SIG-M5 (cell line): Measurements from ENCODE around the gene CPA1.

ENCODE experiments used
- DNase-seq: peaks from one replicate; lab custom pipeline; 2025; lab: John Stamatoyannopoulos, UW

Gene CPA1

GRCh38 chr7:130356121-130356875 is 24.0 kb upstream of the CPA1 start:
- DNase-seq = no peak

DNA sequence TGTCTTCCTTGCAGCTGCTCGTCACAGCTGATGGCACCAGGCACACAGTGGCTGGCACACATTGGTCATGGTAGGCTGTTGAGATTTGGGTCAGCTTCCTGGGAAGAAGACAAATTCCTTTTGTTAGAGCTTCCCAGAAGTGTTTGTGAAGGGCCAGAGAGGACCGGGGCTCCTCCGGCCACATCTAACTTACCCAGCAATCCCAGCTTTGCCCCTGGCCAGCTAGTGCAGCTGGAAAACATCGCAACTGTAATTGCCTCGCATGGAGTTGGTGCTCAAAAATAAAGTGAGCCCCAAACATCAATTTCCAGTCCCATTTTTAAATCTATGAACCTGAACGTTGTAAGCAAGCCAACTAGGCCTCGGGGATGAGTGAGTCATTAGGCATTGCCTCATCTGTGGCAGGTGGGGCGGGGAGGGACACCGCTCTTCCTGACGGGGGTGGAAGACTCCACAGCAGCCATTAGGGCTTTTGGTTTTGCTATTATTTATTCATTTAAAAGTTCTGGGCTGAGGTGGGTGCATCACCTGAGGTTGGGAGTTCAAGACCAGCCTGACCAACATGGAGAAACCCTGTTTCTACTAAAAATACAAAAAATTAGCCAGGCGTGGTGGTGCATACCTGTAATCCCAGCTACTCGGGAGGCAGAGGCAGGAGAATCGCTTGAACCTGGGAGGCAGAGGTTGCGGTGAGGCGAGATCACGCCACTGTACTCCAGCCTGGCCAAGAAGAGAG is 23.2 kb upstream of the CPA1 start:
- DNase-seq = no peak

- DNase-seq = no peak
These were observed 21.8 kb upstream of the CPA1 start for GRCh38 chr7:130358471-130358870.

DNA sequence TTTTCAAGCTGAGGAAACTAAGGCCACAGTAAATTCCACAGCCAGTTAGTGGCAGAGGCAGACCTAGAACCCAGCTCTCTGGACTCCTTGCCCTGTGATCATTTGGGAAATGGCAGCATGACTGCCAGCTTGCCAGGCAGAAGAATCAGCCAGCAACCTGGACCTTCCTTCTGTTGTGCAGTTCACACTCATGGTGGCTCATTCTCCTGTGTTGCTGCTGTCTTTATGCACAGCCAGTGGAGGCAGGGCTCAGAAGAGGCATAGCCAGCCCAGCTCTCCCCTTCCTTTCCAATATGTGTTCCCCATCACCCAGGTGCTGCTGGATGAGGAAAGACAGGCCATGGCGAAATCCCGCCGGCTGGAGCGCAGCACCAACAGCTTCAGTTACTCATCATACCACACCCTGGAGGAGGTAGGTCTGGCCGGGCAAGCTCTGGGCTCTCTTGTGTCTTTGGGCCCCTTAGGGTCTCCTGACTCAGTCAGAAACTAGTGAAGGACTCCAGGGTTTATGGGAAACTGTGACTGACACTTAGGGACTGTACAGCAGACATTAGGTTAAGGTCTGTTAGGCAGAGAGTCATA is 20.9 kb upstream of the CPA1 start:
- DNase-seq = no peak

- DNase-seq = no peak
These were observed 19.8 kb upstream of the CPA1 start for GRCh38 chr7:130360518-130360917.

- DNase-seq = no peak
These were observed 18.6 kb upstream of the CPA1 start for GRCh38 chr7:130361681-130362080.

GRCh38 chr7:130362251-130362816 is 18.0 kb upstream of the CPA1 start:
- no peak for DNase-seq

DNA sequence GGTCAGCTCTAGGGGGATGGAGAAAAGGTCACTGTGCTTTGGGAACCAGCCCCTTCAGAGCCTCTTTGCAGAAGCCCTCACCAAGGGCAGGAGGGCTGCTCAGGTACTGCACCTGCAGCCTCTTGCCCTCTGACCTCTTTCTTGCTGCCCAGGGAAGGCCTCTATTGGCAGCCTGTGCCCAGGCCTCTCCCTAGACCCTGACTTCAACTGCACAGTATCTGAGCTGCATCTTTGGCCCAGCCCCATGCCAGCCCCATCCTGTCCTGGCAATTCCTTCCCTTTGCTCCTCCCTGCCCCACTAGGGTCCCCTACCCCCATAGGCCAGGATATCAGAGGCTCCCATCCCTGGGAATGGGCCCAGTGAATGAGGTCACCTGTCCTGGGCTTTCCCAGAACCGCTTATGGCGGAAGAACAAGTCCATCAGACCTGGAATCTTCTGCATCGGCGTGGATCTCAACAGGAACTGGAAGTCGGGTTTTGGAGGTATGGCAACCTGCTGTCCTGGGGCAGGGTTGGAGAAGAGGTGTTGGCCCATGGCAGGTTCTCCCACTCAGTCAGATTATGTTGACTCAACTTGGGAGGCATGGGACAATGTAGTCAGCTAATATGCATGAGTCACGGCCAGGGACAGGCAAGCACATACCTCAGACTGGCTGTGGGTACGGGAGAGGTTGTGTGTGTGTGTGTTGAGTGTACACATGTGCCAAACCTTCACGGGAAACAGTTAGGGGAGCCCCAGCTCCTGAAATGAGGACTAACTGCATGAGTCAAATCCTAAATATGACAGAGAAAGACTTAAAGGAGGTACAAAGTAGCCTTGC is 17.1 kb upstream of the CPA1 start:
- DNase-seq = no peak

- no peak for DNase-seq
These were observed 15.8 kb upstream of the CPA1 start for GRCh38 chr7:130364451-130364850.

- no peak for DNase-seq
These were observed 15.2 kb upstream of the CPA1 start for GRCh38 chr7:130365088-130365487.

DNA sequence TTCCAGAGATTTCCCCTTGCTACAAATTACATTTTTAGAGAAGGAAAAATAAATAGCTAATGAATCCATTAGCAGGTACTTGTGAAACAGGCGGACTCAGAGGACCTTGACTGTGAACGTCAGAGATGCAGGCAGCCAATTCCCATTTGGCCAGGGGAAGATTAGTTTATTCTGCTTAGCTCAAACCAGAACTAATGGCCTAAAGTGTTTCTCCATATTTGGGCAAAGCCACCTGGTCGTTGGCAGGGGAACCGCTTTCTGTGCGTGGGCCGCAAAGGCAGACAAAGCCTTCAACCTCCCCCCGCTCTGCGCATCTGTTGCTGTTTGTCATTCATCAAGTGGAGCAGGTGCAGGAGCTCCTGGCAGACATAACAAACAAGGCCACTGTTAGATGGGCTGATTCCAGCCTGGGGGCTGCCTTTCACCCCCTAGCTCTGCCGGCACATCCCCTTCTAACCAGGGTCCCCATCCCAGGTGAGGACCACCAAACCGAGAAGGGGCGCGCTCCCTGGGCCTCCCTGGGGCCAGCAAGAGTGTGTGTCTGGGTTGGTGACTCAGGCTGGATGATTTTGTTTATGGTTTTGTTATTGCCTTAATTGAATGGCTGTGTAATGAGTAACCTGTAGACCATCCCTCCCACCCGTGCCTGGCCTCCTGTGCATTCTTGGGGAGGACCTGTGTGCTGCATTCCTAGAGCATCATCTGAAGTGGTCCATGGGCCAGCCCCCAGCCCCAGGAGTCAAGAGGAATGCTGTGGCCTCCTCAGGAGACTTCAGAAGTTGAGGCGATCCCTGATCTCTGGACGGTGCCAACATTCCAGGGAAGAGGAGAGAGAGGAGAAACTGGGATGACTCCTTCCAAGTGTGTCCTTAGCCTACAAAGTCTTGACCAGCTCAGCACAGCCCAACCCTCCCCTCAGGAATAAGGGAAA is 14.5 kb upstream of the CPA1 start:
- DNase-seq = no peak

GRCh38 chr7:130366564-130366963 is 13.7 kb upstream of the CPA1 start:
- no peak for DNase-seq

- DNase-seq = no peak
These were observed 13.1 kb upstream of the CPA1 start for GRCh38 chr7:130367088-130367755.

DNA sequence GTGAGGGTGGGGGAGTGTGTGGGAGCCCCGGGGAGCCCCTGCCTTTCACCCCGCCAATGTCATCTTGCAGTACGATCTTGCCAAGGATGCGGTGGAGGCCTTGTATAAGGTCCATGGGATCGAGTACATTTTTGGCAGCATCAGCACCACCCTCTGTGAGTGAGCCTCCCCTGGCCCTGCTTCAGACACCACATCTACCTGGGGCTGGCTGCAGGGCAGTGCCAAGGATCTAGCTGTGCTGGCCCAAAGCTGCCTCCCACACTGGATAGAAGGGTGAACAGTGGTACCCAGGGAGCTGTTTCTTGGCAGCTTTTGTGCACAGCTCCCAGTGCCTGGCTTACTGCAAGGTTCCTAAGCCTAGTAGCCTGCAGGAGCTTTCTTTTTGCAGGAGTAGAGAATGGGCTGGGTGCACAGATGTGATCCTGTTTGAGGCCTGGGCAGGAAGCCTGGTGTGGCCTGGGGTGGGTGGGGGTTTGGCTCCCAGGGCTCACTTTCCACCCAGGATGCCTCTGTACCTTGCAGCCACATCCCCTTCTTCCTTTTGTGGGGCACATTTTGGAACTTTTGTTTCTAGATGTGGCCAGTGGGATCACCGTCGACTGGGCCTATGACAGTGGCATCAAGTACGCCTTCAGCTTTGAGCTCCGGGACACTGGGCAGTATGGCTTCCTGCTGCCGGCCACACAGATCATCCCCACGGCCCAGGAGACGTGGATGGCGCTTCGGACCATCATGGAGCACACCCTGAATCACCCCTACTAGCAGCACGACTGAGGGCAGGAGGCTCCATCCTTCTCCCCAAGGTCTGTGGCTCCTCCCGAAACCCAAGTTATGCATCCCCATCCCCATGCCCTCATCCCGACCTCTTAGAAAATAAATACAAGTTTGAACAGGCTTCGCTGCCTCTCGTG is 12.2 kb upstream of the CPA1 start:
- no peak for DNase-seq

GRCh38 chr7:130369110-130369711 is 11.1 kb upstream of the CPA1 start:
- no peak for DNase-seq

DNA sequence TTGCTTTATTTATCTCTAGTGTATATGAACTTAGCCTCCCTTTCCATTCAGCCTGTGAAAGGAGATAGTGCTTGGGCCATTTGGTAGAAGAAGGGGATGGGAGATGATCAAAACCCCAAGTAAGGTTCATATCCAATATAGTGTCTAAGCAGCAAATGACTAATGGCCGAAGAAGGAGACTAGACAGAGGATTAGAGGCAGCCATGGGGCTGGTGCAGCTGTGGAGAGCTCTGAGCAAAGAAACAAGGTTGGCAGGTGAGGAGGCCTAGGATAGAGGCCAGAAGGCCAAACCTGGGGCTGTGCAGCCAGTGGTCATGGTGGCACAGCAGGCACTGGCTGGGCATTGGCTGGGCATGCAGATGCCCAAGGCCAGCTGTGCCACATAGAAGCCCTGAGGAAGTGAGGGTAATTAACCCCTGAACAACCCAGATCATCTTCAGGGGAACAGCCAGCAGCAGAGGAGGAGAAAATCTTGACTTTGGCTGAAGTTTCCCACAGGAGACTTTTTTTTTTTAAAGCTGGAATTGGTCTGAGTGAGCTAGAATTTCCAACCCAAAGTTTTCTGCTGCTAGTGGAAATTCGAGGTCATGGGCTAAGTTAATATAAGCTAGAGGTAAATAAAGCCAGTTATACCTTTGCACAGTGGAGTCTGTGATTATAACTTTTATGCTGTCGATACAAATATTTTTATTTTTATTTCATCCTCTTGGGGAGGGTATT is 10.3 kb upstream of the CPA1 start:
- no peak for DNase-seq

DNA sequence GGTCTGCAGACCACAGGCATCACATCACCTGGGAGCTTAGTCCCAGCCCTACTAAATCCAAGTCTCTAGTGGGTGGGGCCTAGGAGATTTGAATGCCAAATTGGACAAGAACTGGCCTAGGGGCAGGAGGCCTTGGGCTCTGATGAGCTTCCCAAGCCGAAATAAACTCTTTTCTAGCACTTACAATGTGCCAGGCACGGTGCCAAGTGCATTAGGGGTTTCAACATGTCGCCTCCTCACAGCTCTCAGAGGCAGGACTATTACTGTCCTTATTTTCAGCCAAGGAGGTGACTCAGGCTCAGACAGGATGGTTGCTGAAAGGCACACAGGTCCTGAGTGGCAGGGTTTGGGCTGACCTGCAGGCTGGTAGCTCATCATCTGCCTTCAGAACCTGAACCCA is 9.2 kb upstream of the CPA1 start:
- DNase-seq = no peak
